Measurements from ENCODE around the gene DST.

DST gene

DNA sequence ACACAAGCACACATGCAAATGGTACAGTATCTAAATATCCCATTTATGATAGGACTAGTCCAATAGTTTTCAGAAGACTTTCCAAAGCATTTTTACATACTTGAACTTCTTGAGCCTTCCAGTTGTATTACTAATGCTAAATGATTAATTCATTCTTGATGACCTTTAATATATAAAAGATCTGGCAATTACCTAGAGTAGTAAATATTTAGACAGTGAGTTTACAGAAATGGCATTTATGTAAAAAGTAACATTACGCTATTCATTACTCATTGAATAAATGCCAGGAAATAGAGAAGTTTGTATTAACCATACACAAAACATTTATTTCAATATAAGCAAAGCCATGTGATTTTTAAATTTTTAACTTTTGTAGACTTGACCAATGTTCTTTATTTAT, 158.8 kb downstream of the DST start:
- DNase-seq (ENCODE audit: low spot score): no peak

DNA sequence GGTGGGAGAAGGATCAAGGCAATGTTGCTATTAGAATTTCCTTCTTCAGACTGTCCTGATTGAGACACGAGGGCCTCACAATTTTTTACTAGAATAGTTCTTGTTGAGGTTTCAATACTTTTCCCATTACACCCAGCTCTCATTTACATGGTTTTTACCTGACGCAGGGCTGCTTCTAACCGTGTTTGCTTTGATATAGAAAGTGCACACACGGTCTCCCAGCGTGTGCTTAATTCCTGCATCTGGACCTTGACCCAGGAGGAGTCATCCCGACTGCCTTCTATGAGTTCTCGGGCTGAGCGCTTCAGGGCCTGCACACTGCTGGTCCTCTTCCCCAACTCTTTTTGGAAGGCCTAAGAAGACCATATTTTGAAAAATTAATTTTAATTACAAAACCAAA, 160.2 kb downstream of the DST start:
- no peak for DNase-seq (ENCODE audit: low spot score)

DNA sequence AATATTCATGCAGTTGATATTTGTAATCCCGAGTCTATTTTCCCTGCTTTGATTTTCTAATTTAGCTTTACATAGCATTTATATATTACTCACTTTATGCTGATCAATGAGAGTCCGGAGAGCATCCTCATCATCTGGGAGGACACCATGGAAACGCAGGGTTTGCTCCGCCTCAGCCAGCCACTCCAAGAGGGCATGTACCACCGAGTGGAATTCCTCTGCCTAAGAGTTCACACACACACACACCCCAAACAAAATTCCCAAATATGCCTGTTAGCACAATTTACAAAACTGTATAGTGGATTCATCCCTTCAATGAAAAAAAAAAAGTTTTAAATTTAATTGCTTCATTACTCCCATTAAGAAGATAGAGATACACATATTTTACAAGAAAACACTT, 160.7 kb downstream of the DST start:
- no peak for DNase-seq (ENCODE audit: low spot score)

DNA sequence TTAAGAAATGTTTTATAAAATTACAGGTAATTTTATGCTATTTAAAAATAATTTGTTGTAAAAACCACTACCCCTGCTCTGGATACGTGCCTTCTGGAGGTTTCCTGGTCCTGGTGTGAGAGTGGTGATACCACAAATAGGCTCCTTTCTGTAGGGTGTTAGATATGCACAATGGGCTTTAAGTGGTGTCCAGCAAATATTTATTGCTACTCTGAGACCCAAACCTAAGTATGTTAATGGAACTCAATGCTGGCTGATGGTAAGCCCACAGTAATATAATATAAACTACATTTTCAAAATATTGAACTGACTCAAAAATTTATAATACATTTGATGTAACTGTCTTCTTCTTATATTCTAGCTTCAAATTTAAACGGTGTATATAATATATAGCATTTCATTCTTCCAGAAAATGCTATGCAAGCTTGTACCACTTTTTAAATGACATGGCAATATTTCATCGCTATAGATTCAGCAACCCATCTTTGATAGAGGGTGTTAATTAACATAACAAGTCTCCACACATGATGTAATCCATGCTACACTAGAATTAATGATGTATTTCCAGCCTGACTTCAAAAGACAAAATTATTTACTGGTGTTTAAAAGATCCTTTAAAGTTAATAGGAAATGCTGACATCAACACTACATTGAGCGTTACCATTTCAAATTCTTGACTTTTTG, 161.9 kb downstream of the DST start:
- no peak for DNase-seq (ENCODE audit: low spot score)

DNA sequence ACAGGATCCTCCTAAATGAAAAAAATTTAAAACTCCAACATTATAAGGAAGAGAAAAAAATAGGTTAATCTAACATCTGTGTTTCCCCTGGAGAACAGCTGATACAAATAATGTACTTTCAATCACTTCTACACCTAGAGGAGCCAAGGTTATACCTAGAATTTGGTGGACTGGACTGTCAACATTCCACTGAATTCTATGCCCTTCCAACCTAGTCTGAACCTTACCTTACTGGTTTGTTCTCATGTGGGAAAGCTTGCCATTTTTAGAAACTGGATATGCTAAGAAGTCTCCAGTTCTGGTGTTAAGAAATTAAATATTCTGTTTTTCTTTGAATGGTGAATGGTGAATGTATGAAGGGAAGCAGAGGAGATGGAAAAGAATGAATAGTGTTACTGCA, 162.4 kb downstream of the DST start:
- no peak for DNase-seq (ENCODE audit: low spot score)

DNA sequence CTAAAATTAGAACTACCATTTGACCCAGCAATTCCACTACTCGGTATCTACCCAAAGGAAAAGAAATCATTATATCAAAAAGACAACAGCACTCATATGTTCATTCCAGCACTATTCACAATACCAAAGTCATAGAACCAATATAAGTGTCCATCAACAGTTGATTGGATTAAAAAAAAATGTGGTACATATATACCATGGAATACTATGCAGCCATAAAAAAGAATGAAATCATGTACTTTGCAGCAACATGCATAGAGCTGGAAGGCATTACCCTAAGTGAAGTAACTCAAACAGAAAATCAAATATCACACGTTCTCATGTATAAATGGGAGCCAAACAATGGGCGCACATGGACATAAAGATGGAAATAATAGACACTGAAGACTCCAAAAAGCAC, 163.3 kb downstream of the DST start:
- no peak for DNase-seq (ENCODE audit: low spot score)

DNA sequence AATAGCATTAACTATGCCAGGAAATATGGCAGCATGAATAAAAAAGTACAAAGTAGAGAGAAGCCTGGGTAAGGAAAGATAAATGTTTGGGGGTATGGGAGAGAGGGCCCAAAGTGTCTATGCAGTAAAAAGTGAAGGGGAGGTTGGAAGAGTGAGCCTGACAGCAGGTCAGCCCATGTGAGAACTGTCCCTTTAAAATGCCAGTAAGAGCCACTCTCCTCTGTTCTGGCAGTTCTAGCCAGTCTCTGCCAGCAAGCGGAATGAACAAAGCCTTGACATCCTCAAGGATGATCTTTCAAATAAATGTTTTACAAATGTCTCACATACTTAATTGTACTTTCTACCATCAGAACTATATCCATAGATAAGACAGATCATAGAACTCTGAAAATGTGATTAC, 164.5 kb downstream of the DST start:
- DNase-seq (ENCODE audit: low spot score): no peak

DNA sequence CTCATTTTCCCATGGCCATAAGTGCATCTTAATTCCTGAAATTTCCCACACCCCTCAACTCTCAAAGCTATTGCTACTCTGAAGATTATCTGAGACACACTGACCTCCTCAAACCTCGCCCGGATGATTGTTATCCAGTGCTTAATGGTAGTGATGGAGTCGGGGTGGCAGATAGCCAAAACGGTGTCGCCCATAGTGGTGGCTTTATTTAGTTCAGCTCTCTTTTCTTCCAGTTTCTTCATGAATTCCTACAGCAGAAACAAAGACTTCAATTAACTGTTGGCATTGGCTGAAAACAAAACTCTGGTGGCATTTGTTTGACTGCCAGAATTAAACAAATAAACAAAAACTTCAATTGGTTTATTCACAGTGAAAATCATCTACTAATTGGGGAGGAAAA, 165.4 kb downstream of the DST start:
- DNase-seq (ENCODE audit: low spot score): no peak

DNA sequence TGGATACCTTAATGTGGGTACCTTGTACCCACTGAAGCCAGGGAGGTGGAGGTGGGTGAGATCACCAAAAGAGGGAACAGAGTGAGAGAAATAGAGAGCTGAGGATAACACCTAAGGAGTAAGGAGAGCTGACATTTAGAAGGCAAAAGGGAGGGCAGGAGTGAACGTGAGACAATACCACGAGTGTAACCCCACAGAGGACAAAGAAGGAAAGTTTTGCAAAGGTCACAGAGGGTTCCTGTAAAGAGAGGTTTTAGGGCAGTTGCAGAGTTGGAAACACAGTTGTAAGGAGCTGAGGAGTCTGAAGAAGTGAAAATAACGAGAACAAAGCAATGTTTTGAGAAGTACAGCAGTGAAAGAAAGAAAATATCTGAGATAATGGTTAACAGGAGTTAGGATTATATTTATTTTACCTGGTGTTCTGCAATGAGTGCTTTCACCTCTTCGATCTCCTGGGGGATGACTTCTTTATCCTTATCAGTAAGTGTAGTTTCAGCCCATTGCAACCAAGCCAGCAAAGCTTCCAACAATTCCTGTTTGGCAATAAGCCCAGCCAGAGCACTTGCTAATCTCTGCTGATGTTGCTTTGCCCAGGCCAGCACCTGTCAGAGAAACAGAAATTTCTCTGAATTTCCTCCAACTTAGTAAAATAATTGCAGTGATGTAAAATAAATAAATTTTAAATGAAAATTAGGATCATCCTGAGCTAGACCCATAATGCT, 166.8 kb downstream of the DST start:
- DNase-seq (ENCODE audit: low spot score): no peak

DNA sequence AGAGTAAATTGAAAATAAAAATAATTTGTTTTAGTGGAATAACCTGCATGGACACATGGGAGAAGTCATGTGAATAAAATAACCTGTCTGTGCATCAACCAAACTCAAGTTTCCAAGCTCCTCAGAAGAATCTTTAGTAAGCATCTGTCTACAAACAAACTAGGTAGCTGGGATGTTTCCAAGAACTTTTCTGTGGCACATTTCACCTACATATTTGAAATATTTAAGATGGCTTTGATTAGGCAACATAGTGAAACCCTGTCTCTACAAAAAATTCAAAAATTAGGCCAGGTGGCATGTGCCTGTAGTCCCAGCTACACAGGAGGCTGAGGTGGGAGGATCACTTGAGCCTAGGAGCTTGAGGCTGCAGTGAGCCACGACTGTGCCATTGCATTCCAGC, 168.2 kb downstream of the DST start:
- DNase-seq (ENCODE audit: low spot score): no peak

DNA sequence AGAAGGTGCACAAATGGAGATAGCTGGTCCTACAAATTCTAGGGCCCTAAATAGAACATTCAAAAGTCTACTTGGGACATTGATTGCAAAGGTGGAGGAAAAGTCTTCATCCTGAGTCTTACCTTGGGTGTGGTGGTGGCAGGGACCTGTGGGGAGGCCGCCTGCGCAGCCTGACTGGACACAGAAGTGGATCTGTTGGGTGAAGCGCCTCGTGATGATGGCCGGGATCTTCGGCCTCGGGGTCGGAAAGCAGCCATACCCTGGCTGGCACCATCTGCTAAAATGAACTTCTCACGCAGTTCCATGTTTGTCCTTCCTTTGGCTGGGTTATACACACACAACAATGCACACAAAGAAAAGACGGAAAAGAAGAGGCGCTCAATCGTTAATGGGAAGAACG, 179.2 kb downstream of the DST start:
- no peak for DNase-seq (ENCODE audit: low spot score)

DNA sequence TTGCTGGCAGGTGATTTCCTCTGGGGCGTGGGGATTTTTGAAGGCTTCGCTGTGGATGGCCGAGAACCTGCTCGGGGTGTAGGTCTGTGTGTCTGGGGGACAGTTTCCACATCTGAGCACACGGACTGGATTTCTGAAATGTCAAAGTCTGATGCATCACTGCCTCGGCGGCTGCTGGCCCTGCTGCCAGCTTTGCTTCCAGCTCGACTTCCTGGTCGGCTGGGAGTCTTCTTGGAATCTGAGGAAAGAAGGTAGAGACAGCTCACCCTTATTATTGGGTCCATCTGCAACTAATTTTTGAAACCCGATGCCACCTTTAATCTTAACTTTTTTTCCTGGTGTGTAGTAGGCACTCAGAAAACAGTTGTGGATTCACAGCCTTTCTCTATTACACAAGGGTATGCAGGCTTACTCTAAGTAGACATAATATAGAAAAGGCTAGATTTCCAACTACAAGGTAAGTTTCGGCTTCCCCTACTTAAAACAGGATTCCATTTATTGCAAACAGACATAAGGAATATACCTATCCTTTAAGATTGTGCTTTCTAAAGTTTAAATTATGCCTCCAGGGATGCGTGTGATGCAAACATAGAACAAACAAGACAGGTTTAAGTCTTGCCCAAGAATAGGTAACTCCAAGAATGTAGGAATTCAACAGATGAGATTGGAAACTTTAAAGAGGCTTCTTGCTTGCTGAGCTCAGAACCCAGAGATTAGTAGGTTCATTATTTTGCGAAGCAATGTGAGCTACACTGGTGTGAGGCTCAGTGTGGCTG, 183.5 kb downstream of the DST start:
- no peak for DNase-seq (ENCODE audit: low spot score)

DNA sequence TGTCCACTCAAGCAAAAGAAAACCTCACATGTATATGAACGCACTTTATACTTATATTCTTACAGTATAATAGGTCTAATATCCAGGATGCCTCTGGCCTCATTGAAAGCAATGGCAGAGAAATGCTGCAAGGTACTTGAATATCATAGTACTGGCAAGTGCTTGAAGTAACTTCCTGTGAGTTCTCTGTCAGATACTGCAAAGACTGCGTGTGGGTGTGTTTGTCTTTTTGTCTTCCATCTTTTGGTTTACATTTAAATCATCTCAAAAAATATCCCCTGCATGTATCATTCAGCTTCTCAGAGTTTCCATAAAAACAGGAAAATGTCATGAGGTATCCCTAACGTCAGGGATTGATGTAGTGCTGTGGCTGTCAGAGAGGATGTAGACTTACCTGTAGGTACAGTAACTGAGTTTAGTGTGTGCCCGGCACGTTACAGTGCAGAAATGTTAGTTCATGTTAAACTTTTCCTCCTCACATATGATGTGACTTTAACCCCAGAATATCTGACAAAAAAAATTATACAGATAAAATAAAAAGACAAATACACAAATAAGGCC, 184.3 kb downstream of the DST start:
- no peak for DNase-seq (ENCODE audit: low spot score)

DNA sequence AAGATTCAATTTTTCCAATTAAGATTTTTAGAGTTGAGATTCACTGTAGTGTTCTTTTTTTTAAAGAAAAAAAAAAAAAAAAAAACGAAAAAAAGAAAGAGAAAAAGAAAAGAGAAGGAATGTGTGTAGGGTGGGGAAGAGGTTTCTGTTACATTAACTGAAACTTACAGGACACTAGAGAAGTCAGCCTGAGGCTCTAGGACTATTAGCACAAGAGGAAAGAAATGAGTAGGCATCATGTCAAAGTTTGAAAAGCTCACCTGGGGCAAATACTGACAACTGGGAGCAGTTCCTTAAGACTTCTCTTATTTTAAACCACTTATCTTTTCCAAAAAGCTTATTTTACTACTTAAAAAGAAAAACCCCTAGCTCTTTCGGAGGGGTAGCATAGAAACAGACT, 185.9 kb downstream of the DST start:
- DNase-seq (ENCODE audit: low spot score): no peak

DNA sequence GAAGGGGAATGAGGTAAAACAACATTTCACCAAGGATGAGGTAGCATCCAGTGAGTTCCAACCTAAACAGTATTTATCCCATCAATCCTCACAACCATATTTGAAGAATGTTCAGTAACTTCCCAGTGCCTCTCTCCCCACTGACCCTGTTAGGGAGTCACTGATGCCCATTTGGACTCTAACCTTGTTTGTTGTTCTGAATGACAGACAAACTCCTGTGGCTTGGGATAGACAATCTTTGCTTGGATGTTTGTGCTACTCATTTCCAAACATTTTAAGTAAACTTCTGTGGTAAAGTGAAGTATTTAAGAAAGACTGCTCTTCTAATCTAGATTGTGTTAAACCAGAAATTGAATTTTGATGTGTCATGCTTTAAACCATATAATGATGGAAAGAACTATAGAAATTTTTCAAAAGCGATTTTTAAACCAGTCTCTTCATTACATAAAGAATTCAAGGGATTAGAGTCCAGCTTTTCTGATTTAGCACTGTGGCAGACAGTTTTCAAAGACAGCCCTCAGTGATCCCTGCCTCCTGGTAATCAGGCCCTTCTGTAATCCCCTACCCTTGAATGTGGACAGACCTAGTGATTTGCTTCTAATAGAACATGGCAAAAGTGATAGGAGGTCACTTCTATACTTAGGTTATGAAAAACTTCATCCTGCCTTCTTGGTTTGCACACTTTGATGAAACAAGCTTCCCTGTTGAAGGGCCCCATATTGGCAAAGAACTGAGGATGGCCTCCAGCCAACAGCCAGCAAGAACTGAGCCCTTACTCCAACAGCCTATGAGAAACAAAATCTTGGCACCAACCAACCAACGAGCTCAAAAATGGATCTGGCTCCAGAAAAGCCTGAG, 191.6 kb downstream of the DST start:
- DNase-seq (ENCODE audit: low spot score): no peak

DNA sequence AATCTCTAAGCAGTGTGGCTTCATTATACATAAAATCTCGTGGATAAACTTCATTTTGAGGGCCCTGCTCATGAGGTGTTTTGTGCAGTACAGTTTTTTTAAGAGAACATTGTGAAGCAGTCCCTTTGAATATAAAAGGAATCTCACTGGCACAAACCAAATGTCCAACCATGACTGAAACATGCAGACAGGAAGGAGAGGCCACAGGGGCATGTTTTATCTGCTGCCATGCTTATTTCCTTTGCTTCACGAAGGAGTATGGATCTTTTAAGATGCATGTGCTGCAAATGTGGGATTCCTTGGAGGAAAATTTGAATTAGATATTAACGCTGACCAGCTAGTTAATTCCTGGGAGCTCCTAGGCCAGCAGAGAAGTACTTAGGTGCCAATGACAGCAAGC, 192.3 kb downstream of the DST start:
- DNase-seq (ENCODE audit: low spot score): no peak

DNA sequence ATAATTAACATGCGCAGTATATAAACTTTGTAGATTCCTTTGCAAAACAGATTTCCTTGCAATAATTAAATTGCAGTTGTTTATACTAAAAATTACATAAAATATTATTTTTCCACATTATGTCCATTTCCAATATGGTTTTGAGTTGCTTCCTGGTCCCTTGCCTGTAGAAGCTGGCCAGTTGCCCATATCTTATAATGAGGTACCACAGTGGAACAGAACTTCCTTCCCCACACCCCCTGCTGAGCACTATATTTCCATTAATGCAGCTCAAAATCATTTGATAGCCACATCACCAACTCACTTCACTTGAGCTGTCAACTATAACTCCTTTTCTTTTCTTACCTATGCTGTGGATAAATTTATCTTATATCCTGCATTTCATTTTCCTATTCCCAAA, 194.6 kb downstream of the DST start:
- DNase-seq (ENCODE audit: low spot score): no peak

DNA sequence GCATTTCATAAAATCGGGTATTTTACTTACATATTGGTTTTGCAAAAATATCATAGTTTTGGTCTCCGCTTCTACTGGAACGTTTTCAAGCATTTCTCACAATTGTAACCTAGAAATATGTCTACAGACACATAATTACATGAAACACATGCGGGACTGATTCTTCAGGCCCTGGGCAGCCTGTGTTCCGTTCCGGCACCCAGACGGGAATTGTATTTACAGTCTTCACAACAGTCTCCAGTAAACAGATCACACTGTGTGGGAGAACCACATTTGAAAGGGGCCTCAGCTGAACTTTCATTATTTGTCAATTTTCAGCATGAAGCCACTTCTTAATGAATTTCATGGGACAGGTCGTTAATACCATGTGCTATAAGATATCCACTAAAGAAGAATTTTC, 196.9 kb downstream of the DST start:
- DNase-seq (ENCODE audit: low spot score): no peak

DNA sequence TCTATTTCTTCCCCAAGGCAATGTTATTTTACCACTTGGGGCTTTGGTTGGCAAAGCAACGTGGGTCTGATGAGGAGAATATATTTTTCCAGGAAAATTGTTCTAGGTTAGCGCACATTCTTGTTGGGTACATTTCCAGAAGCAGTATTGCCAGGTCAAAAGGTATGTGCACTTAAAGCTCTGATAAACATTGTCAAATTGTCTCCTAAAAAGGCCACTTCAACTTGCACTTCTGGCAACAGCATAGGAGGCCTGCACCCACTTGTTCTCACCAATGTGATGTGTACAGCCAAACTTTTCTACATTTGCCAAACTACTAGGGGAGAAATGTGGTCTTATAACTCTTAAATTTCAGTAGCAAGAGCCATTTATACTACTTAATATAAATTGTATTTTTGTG, 197.8 kb downstream of the DST start:
- no peak for DNase-seq (ENCODE audit: low spot score)

DNA sequence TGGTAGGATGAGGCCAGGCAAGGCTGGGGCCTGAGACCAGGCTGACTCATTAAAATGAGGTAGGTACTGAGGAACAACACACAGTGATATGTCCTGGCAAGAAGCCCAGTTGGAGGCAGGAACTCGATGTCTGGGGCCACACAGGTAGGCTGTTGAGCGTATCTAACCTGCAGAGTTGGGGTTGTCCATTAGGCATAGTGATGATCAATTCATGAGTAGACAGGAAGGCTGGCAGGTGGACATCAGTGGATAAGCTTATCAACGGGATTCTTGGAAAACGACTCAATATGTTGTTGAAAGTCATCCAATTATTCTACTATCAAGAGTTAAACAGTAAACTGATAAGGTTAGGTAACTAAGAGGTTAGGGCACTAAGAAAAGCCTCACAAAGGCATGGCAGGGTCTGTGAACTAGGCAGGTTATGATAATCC, 202.1 kb downstream of the DST start:
- no peak for DNase-seq (ENCODE audit: low spot score)

DNA sequence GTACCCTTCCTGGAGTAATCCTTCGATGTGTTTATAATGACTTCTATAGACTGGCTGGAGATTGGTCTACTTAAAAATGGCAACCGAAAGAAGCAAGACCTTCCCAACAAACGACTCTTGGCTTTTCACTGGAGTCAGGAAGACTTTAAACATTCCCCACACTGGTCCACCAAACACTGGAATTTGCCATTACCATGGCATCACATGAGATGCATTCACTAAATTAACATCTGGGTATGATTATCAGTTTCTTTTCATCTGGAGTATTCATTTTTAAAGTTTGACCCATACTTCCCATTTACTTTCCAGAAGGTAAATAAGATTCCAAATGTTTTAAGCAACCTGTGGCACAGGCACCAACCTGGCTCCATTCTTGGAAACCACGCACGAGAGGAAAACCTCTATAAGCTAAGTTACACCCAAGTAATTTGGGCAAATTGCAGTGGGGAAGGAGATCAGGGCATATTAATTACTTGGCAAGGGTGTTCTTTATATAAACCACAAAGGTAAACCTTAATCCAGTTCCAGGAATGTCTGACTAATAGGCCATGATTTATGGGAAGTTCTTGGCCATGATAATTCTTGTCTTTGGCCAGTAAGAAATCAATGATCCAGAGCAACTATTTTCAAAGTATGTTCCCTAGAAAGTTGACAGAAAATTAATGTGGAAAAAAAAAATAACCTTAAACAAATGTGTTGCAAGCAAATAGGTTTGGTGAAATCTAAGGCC, 205.4 kb downstream of the DST start:
- DNase-seq (ENCODE audit: low spot score): no peak
